GM12878 (cell line): Measurements from ENCODE around the gene RAP1GAP2. TPM values are rescaled to one million over a fixed set of nuclear protein-coding genes. Genes with fewer than 3 reads are reported as not detected.

Experiments
- ATAC-seq: fragments of 200-7000 bp; cut with Tn5 transposase; 3 replicates; pipeline ENCODE4 v1.9.1; 2020; ENCODE audit warnings: mild to moderate bottlenecking, moderate library complexity
- BruUV-seq: library from RNA; stranded (reverse); fragments of 400-500 nt; replicated peaks from 2 replicates; lab custom pipeline; 2021; lab: Mats Ljungman, UMichigan
- CTCF ChIA-PET: fragments of 300-600 bp; sonication (Branson Sonifier 250); formaldehyde crosslinking; extraction: SDS; loops from one replicate; lab custom pipeline; 2021; ENCODE audit warnings: inconsistent platforms; lab: Yijun Ruan, JAX
- POLR2A ChIA-PET: fragments of 350-600 bp; formaldehyde crosslinking; extraction: SDS; loops from one replicate; lab custom pipeline; 2021; ENCODE audit warnings: inconsistent platforms; lab: Charles Lee
- RAD21 ChIA-PET: fragments of 300-600 bp; sonication (Branson Sonifier 250); formaldehyde crosslinking; loops from one replicate; lab custom pipeline; 2023; ENCODE audit warnings: antibody characterized with exemption; ENCODE audit not compliant: unreplicated experiment; lab: Charles Lee
- SMC1A ChIA-PET: fragments of 300-600 bp; sonication (Branson Sonifier 250); formaldehyde crosslinking; loops from one replicate; lab custom pipeline; 2023; ENCODE audit not compliant: unreplicated experiment, uncharacterized antibody; lab: Charles Lee
- DNase-seq: peaks from one replicate; pipeline ENCODE4 v3.0.0-alpha.2; 2011; ENCODE audit warnings: low read depth, low spot score
- FAIRE-seq: peaks from 3 replicates; lab custom pipeline; 2011; peaks lifted over from hg19 to GRCh38; lab: Jason Lieb, UNC
- H2AFZ ChIP-seq: 2 replicates; pipeline ENCODE4 v1.6.0; 2011; ENCODE audit warnings: low read depth, low read length, control low read depth; ENCODE audit not compliant: control insufficient read depth
- H3K27ac ChIP-seq: 2 replicates; pipeline ENCODE4 v1.5.1; 2011; ENCODE audit warnings: control low read depth; ENCODE audit not compliant: control insufficient read depth, insufficient read depth
- H3K27me3 ChIP-seq, 2 experiments: replicated peaks in 1 of 2; 2 replicates each; pipeline versions ENCODE4 v1.6.0 to v1.6.1; 2011; ENCODE audit warnings: low read length in 1 of 2; ENCODE audit not compliant: control insufficient read depth in 2 of 2, insufficient read depth in 2 of 2
- H3K36me3 ChIP-seq, 2 experiments: 2 replicates each; pipeline ENCODE4 v1.5.1; 2011; ENCODE audit warnings: low read length in 1 of 2; ENCODE audit not compliant: control insufficient read depth in 2 of 2, insufficient read depth in 2 of 2
- H3K4me1 ChIP-seq: 2 replicates; pipeline ENCODE4 v1.6.1; 2011; ENCODE audit warnings: mild to moderate bottlenecking, low read length, moderate library complexity, mixed read lengths; ENCODE audit not compliant: control insufficient read depth, insufficient read depth
- H3K4me2 ChIP-seq: 2 replicates; pipeline ENCODE4 v1.6.0; 2011; ENCODE audit warnings: control low read depth; ENCODE audit not compliant: control insufficient read depth, insufficient read depth
- H3K4me3 ChIP-seq: fragments of 200-600 bp; sonication (generic); 2 replicates; pipeline ENCODE4 v1.5.1; 2016
- H3K79me2 ChIP-seq: 2 replicates; pipeline ENCODE4 v1.6.0; 2011; ENCODE audit warnings: low read length; ENCODE audit not compliant: control insufficient read depth, insufficient read depth
- H3K9ac ChIP-seq: 2 replicates; pipeline ENCODE4 v1.8.0; 2011; ENCODE audit warnings: low read length, control low read depth, mixed read lengths; ENCODE audit not compliant: control insufficient read depth, insufficient read depth
- H3K9me3 ChIP-seq: replicated peaks from 3 replicates; pipeline ENCODE4 v1.5.1; 2011; ENCODE audit warnings: mild to moderate bottlenecking, low read length; ENCODE audit not compliant: control insufficient read depth, insufficient read depth
- H4K20me1 ChIP-seq: 2 replicates; pipeline ENCODE4 v1.6.0; 2011; ENCODE audit not compliant: control insufficient read depth, insufficient read depth
- POLR2AphosphoS5 ChIP-seq: IDR thresholded peaks from 2 replicates; pipeline ENCODE4 v1.6.1; 2011; ENCODE audit warnings: mild to moderate bottlenecking, low read length, inconsistent platforms
- SPI1 ChIP-seq: IDR thresholded peaks from 2 replicates; pipeline ENCODE4 v1.6.1; 2011; ENCODE audit warnings: low read depth, mild to moderate bottlenecking, low read length, moderate library complexity, borderline replicate concordance; ENCODE audit not compliant: insufficient read depth
- ZNF592 ChIP-seq: fragments of 450-650 bp; IDR thresholded peaks from 2 replicates; pipeline ENCODE4 v1.6.1; 2017; ENCODE audit warnings: mild to moderate bottlenecking, moderate library complexity
- WGBS: methylation state at CpG from one replicate; pipeline ENCODE4 v1.1.6; 2016; ENCODE audit warnings: low lambda C conversion rate; ENCODE audit not compliant: insufficient replicate concordance, insufficient coverage; ENCODE audit errors: missing lambda C conversion rate; 5-methylcytosine and 5-hydroxymethylcytosine counted together
- in situ Hi-C: fragments of 300-500 bp; cut with MboI; formaldehyde crosslinking; loops from 9 replicates; pipeline ENCODE4 v1.14.3; 2018; ENCODE audit warnings: mixed read lengths
- intact Hi-C: fragments of 100-400 bp; cut with micrococcal nuclease; formaldehyde crosslinking; loops from one replicate; pipeline ENCODE4 v1.14.2; 2022; ENCODE audit not compliant: unreplicated experiment
- polyA plus RNA-seq, 11 experiments: library from polyadenylated mRNA; depleted of rRNA in 4 of 11; unstranded in 6 of 11; stranded (reverse) in 5 of 11; fragments of >200 nt; fragmentation: Nextera tagmentation in 4 of 11; fragmentation: Illumina TruSeq in 1 of 11; extraction: Ambion mirVana in 4 of 11; extraction: Trizol in 1 of 11; gene quantifications; 1 replicate in 1 of 11; 2 replicates in 10 of 11; pipeline versions ENCODE4 v1.2.1 to v1.2.3, GENCODE V29; 2011 to 2016; ENCODE audit warnings: inconsistent platforms in 2 of 11, missing spikeins in 2 of 11, low read depth in 1 of 11
- total RNA-seq, 4 experiments: library from RNA; depleted of rRNA in 3 of 4; stranded (reverse); fragments of >200 nt in 3 of 4; fragmentation: Illumina TruSeq in 1 of 4; extraction: Trizol in 1 of 4; gene quantifications; 2 replicates each; pipeline versions ENCODE4 v1.2.1 to v1.2.3, GENCODE V29; 2013 to 2021

The RAP1GAP2 gene
- total and polyA plus RNA-seq, 10 of the 15 experiments (the other 5 are each of a cell fraction or from before 2014, with no cell fraction given) = 0.03 to 0.95 (median 0.49) TPM; not detected in 2

GRCh38 chr17:2775206-2775605, 21.0 kb upstream of the RAP1GAP2 start:
- ChIA-PET CTCF (no interaction called here), POLR2A (no interaction called here), SMC1A (no interaction called here), RAD21 (no interaction called here)
- DNase-seq (no peak), ATAC-seq (no peak), FAIRE-seq (no peak)
- Histone ChIP-seq H3K4me2 (no peak overlapping the region), H3K27me3 (peaks cover 0 to 7% of the 10 kb centered on the region in 2 experiments; a peak in 3 of 4 replicates), H3K9ac (no peak overlapping the region), H4K20me1 (no peaks in the 10 kb centered on the region), H3K27ac (no peak overlapping the region), H3K4me1 (no peaks in the 10 kb centered on the region), H3K9me3 (no peaks in the 10 kb centered on the region), H3K79me2 (no peaks in the 10 kb centered on the region), H3K36me3 (no peaks in the 10 kb centered on the region), H2AFZ (no peak overlapping the region), H3K4me3 (no peak overlapping the region)
- 45% methylated on average over 5 of the region's 6 CpGs for WGBS
- in situ Hi-C loops = no loop called here
- intact Hi-C loops = no loop called here
- TF ChIP-seq SPI1 (no peak), ZNF592 (no peak), POLR2AphosphoS5 (no peak)
- no TSS peak for BruUV-seq
